Colonic mucosa (tissue), 4 donors: ENCODE data around the gene MEIS2. TPM values are rescaled to one million over a fixed set of nuclear protein-coding genes. Genes with fewer than 3 reads are reported as not detected.

Experiments used
- DNase-seq: peaks from one replicate; pipeline ENCODE4 v3.0.0-alpha.2; 2020
- H3K27ac ChIP-seq: fragments of 200-600 bp; one replicate; pipeline ENCODE4 v1.8.0; 2021
- H3K27me3 ChIP-seq: fragments of 200-600 bp; one replicate; pipeline ENCODE4 v1.8.0; 2021
- H3K36me3 ChIP-seq: fragments of 200-600 bp; one replicate; pipeline ENCODE4 v1.8.0; 2021
- H3K4me1 ChIP-seq: fragments of 200-600 bp; one replicate; pipeline ENCODE4 v1.8.0; 2021; ENCODE audit warnings: mild to moderate bottlenecking
- H3K4me3 ChIP-seq: fragments of 200-600 bp; one replicate; pipeline ENCODE4 v1.8.0; 2021
- H3K9ac ChIP-seq, 2 donors: one replicate each; pipeline ENCODE4 v1.7.0; 2013; ENCODE audit warnings: control low read depth in 2 of 2, low read depth in 2 of 2, low read length in 2 of 2
- H3K9me3 ChIP-seq: fragments of 200-600 bp; one replicate; pipeline ENCODE4 v1.8.0; 2021
- CTCF ChIP-seq: fragments of 200-600 bp; IDR thresholded peaks from one replicate; pipeline ENCODE4 v1.8.0; 2022; ENCODE audit warnings: antibody characterized with exemption, mild to moderate bottlenecking
- intact Hi-C: fragments of 100-400 bp; cut with DNase I; formaldehyde crosslinking; loops from one replicate; pipeline ENCODE4 v1.14.1; 2022
- total RNA-seq, 2 donors: library from RNA; stranded (reverse); fragmentation: NEBNext Ultra II Directional in 1 of 2; extraction: Animal tissue kit (Norgen Biotek cat#: 25700) in 1 of 2; gene quantifications; one replicate each; pipeline ENCODE4 v1.2.1, GENCODE V29; 2021
- donor health status: healthy.
- donor health status: DM: no; HTN: no; CAD: no.
- donor health status: DM: no; HTN: no; CAD: no.

The MEIS2 gene
- total RNA-seq, 2 donors from 2014 or later = 1.7 to 7.6 TPM

GRCh38 chr15:36896949-36897348 is 203.4 kb downstream of the MEIS2 start:
- Histone ChIP-seq H3K4me3 (no peak overlapping the region), H3K9ac (no peak overlapping the region), H3K4me1 (no peaks in the 10 kb centered on the region), H3K36me3 (no peaks in the 10 kb centered on the region), H3K27ac (no peak overlapping the region), H3K27me3 (no peaks in the 10 kb centered on the region), H3K9me3 (no peaks in the 10 kb centered on the region)
- no peak for TF ChIP-seq CTCF
- intact Hi-C loops = no loop called here
- DNase-seq = no peak

GRCh38 chr15:36894075-36894474 is 206.3 kb downstream of the MEIS2 start:
- no peak overlapping the region for H3K9ac ChIP-seq
- no peak for TF ChIP-seq CTCF
- no peak overlapping the region for H3K4me3 ChIP-seq
- no peak for DNase-seq
- H3K9me3 ChIP-seq = no peaks in the 10 kb centered on the region
- no peaks in the 10 kb centered on the region for H3K36me3 ChIP-seq
- H3K27ac ChIP-seq = no peak overlapping the region
- no peaks in the 10 kb centered on the region for H3K27me3 ChIP-seq
- H3K4me1 ChIP-seq = no peaks in the 10 kb centered on the region
- intact Hi-C loops = no loop called here

GRCh38 chr15:36893276-36893675 is 207.1 kb downstream of the MEIS2 start:
- Histone ChIP-seq H3K27ac (no peak overlapping the region), H3K27me3 (peaks cover 7% of the 10 kb centered on the region), H3K36me3 (no peaks in the 10 kb centered on the region), H3K9ac (no peak overlapping the region), H3K4me3 (no peak overlapping the region), H3K4me1 (no peaks in the 10 kb centered on the region), H3K9me3 (no peaks in the 10 kb centered on the region)
- no peak for TF ChIP-seq CTCF
- no peak for DNase-seq
- intact Hi-C loops = no loop called here

GRCh38 chr15:36888011-36888992 is 212.0 kb downstream of the MEIS2 start:
- Histone ChIP-seq H3K36me3 (no peaks in the 10 kb centered on the region), H3K27ac (no peak overlapping the region), H3K9ac (no peak overlapping the region), H3K9me3 (no peaks in the 10 kb centered on the region), H3K4me1 (no peaks in the 10 kb centered on the region), H3K4me3 (no peak overlapping the region), H3K27me3 (peaks cover 40% of the 10 kb centered on the region)
- DNase-seq = no peak
- TF ChIP-seq CTCF = no peak
- intact Hi-C loops = loop anchor here (5.0 to 10.0 kb wide), 2 partner anchors 219 to 996 kb away; no protein-coding TSS in a partner anchor

- no peaks in the 10 kb centered on the region for H3K9me3 ChIP-seq
- intact Hi-C loops = loop anchor here (5.0 to 10.0 kb wide), 2 partner anchors 220 to 997 kb away; no protein-coding TSS in a partner anchor
- no peak overlapping the region for H3K27ac ChIP-seq
- TF ChIP-seq CTCF = no peak
- no peak overlapping the region for H3K9ac ChIP-seq
- H3K4me1 ChIP-seq = no peaks in the 10 kb centered on the region
- no peaks in the 10 kb centered on the region for H3K36me3 ChIP-seq
- peaks cover 48% of the 10 kb centered on the region for H3K27me3 ChIP-seq
- H3K4me3 ChIP-seq = no peak overlapping the region
- no peak for DNase-seq
Observed at GRCh38 chr15:36887214-36887961, 213.0 kb downstream of the MEIS2 start.
